GM19023 (cell line): ENCODE measurements around the gene TMEM259.
A peak's percentile ranks its signal among the peaks of the same experiment; 100 is the strongest.

Experiments
- ATAC-seq: cut with Tn5 transposase; IDR thresholded peaks from one replicate; pipeline ENCODE4 v1.9.1; 2021; ENCODE audit warnings: mild to moderate bottlenecking, moderate library complexity; ENCODE audit not compliant: unreplicated experiment

Gene TMEM259

GRCh38 chr19:1020868-1021425, at the start of gene TMEM259:
TMEM259 (minus strand) TSS chr19:1021123; CDS start chr19:1020996, 127 bp downstream.
- ATAC-seq, result peak; percentile 72

GRCh38 chr19:1070576-1070930, 49.6 kb upstream of the TMEM259 start:
- no peak for ATAC-seq

DNA sequence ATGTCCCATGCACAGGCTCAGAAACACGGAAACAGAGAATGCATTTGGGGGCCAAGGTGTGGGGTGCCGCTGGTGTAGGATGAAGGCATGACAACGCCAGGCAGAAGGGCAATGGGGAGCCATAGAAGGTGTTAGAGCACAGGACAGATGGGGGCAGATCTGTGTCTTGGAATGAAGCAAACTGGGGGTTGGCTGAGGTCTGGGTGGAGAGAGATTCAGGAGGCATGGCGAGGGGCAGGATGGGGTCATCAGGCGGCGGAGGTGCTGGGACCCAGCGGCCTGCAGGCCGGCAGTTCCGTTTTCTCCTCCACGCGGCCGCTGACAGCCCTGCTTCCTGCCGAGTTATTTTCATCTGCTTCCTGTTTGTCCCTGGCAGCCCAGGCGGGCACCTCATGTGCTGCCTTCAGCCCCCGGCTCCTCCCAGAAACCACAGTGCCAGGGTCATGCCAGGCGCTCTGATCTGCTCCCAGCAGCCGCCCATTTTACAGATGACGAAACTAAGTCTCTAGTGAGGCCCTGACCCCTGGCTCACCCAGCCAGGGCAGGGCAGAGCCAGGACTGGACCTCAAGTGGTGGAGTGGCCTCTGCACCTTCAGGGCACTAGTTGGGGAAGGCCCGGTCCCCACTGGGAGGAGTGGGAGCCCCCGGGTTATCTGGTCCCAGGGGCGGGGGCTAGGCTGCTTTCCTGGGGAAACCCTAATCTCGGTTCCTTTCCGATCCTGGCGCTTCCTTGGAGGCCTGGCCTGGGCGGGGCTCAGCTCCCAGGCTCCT, 48.3 kb upstream of the TMEM259 start:
- ATAC-seq, result no peak

DNA sequence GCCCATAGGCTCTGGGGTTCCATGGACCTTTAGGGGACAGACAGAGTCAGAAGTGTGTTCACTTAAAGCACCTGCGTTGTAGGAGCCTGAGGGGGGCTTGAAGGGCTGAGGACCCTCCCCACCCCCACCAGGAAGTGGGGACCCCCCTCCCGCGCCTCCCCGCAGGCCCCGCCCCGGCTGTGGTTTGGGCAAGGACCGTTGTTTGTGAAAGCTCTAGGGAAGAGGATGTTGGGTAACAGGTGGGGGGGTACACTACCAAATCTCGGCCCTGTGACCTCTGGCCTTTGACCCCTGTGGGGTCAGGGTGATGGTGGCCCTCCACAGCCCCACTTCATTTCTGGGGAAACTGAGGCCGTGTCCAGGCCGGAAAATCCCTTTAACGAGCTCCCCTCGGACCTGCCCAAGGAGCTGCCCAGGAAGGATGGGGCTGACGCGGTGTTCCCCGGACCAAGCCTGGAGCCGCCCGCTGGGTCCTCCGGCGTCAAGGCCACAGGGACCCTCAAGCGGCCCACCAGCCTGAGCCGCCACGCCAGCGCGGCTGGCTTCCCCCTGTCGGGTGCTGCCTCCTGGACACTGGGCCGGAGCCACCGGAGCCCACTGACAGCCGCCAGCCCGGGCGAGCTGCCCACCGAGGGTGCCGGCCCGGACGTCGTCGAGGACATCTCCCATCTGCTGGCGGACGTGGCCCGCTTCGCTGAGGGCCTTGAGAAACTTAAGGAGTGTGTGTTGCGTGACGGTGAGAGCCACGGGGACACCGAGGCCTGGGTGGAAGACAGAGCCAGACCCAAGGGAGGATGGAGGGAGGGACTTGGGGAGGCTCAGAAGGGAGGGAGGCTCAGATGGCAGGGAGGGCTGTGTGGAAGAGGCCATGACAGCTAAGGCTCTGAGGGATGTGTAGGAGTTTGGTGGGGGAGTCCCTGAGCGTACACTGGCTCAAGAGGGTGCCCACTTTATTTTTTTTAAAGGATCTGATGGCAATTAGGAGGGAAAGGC, 47.4 kb upstream of the TMEM259 start:
- no peak for ATAC-seq

DNA sequence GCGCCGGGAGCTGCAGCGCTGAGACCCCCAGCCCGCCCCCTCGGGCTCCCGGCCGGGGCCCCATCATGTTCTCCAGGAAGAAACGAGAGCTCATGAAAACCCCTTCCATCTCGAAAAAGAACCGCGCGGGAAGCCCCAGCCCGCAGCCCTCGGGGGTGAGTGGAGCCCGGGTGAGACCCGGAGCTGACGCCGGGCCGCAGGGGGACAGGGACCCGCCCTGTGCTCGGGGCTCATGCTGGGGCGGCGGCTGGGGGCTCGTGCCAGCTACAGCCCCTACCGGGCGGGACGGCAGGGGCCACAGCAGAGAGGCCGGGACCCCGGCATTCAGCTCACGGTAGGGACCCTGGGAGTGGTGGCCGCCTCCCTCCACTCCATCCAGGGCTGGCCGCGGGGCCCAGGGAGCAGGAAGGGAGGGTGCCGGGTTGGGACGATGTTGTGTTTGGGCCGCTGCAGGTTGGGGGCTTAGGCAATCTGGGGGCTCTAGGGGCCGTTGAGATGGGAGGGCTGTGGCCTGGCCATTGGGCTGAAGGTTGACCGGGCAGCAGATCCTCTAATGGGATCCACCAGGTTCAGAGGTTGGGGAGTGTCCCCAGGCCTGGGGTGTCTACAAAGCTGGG, 46.5 kb upstream of the TMEM259 start:
- ATAC-seq, result no peak

DNA sequence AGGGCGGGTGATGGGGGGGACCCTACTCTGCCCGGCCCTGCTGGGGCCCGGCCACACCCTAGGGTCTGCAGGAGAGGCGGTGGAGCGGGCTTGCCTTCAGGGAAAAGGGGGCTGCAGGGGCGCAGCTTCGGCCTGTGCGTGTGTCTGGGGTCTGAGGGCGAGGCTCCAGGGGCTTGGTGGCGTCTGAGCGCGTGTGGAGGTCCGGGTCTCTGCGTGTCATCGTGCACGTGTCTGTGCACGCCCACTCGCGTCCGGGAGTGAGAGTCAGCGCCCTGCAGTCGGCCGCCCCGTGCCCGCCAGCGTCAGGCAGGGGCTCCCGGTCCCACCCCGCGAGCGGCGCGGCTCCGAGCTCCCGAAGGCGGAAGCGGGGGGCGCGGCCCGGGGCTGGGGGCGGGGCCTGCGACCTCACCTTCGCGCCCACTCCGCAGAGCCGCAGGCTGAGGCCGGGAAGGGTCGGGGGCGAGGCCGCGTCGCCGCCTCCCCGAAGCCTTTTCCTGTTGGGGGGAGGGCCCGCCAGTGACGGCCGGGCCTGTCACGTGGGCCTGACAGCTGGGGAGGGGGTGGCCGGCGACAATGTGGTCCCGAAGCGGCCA, 45.9 kb upstream of the TMEM259 start, which contains the start of gene ARHGAP45:
ARHGAP45 (plus strand) TSS at position 420 of the 593 bp plus-strand sequence. CDS start 239 bp downstream, outside the sequence.
- ATAC-seq, result no peak

- no peak for ATAC-seq
Observed at GRCh38 chr19:1066251-1066747, 45.4 kb upstream of the TMEM259 start.

DNA sequence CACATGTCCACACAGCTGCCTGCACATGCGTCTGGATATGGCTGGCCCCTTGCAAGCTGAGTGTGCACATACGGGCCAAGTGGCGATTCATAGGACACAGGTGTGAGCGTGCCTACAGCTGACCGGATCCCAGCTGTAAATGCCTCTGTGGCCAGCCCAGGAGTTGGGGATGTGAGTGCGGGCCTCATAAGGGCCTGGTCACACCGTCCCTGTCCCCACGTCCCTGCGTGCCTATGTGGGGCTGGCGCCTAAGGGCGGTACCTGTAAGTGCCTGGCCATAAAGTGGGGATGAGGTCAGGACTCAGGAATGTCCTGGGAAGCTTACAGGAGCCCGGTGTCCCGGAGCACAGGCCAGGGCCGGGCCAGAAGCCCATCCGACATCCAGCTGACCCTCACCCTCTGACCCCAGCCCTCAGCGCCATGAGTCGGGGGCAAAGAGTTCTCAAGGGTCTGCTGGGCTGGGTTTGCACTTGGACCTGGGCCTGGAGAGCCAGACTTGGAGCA, 44.7 kb upstream of the TMEM259 start:
- no peak for ATAC-seq

- ATAC-seq, result no peak
Observed at GRCh38 chr19:1064661-1065605, 44.0 kb upstream of the TMEM259 start.

DNA sequence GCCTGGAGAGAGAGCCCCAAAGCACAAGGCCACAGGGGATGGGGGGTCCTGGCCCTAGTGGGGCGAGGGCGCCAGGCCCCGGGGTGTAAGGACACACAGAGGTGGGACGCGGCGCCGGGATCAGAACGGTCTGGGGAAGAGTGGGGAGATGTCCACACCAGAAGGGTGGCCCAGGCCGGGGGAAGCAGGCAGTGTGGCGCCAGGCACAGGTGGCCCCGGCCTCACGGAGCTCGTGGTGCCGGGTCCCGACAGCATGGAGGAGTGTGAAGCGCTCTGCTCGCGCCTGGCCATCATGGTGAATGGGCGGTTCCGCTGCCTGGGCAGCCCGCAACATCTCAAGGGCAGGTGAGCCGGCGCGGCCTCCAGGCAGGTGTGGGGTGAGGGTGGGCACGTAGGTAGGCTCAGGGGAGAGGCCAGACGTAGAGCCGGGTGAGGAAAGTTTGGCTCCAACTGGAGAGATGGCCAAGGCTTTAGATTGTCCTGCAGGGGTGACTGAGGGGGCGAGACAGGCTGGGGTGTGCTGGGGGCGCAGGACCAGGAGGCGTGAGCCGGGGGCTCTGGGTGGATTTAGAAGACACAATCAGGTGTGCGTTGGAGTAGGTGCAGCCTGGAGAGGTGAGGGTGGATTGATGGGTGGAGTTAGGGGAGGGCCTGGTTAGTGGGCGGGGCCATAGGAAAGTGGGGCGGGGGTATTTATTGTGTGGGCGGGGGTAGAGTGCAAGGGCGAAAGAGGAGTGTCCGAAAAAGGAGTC, 43.2 kb upstream of the TMEM259 start:
- ATAC-seq, result no peak

GRCh38 chr19:1063030-1063908, 42.3 kb upstream of the TMEM259 start:
- no peak for ATAC-seq

GRCh38 chr19:1062387-1063029, 41.6 kb upstream of the TMEM259 start:
- ATAC-seq, result no peak

GRCh38 chr19:1061987-1062386, 41.1 kb upstream of the TMEM259 start:
- no peak for ATAC-seq

GRCh38 chr19:1060689-1061088, 39.8 kb upstream of the TMEM259 start:
- no peak for ATAC-seq

GRCh38 chr19:1058112-1058511, 37.2 kb upstream of the TMEM259 start:
- no peak for ATAC-seq

- ATAC-seq, result no peak
Observed at GRCh38 chr19:1057176-1057855, 36.4 kb upstream of the TMEM259 start.
